B cell (primary cell): ENCODE measurements around the gene FGFRL1. TPM values are rescaled to one million over a fixed set of nuclear protein-coding genes. Genes with fewer than 3 reads are reported as not detected.

Source experiments
- ATAC-seq: fragments of 200-7000 bp; cut with Tn5 transposase; one replicate; pipeline ENCODE4 v1.10.0; 2021; ENCODE audit warnings: low read depth, mild to moderate bottlenecking, moderate number of reproducible peaks, moderate library complexity
- CTCF ChIA-PET: fragments of 350-600 bp; sonication (Branson Sonifier 250); formaldehyde crosslinking; loops from one replicate; lab custom pipeline; 2021; ENCODE audit warnings: antibody characterized with exemption, inconsistent platforms; lab: Charles Lee
- POLR2A ChIA-PET: fragments of 350-600 bp; sonication (Branson Sonifier 250); formaldehyde crosslinking; loops from one replicate; lab custom pipeline; 2021; ENCODE audit warnings: antibody characterized with exemption; lab: Charles Lee
- DNase-seq: peaks from one replicate; pipeline ENCODE4 v3.0.0; 2013
- H2AFZ ChIP-seq: 2 replicates; pipeline ENCODE4 v1.6.1; 2012; ENCODE audit warnings: mild to moderate bottlenecking, low read depth, low read length; ENCODE audit not compliant: insufficient read depth, poor library complexity, severe bottlenecking
- H3K27ac ChIP-seq, 2 donors: 1 replicate in 1 of 2; 2 replicates in 1 of 2; pipeline ENCODE4 v1.5.1; 2012 to 2013; ENCODE audit warnings: low read length in 2 of 2, mild to moderate bottlenecking in 2 of 2, moderate library complexity in 1 of 2
- H3K27me3 ChIP-seq, 4 experiments: fragments of 200-600 bp in 1 of 4; sonication (generic) in 1 of 4; replicated peaks in 1 of 4; 1 replicate in 2 of 4; 2 replicates in 2 of 4; pipeline versions ENCODE4 v1.6.1 to v1.7.0; 2013 to 2016; ENCODE audit warnings: low read length in 3 of 4, mild to moderate bottlenecking in 2 of 4, mixed read lengths in 1 of 4, moderate library complexity in 1 of 4; ENCODE audit not compliant: insufficient read depth in 4 of 4, control insufficient read depth in 3 of 4; ENCODE audit errors: control extremely low read depth in 1 of 4
- H3K36me3 ChIP-seq, 2 experiments: replicated peaks in 1 of 2; 1 replicate in 1 of 2; 2 replicates in 1 of 2; pipeline versions ENCODE4 v1.6.1 to v1.7.1; 2013; ENCODE audit warnings: low read length in 1 of 2; ENCODE audit not compliant: insufficient read depth in 2 of 2, control insufficient read depth in 1 of 2; ENCODE audit errors: control extremely low read depth in 1 of 2, extremely low read depth in 1 of 2
- H3K4me1 ChIP-seq, 2 donors: fragments of 200-600 bp in 1 of 2; sonication (generic) in 1 of 2; 1 replicate in 1 of 2; 2 replicates in 1 of 2; pipeline versions ENCODE4 v1.5.1 to v1.6.1; 2013 to 2017; ENCODE audit warnings: low read length in 2 of 2; ENCODE audit not compliant: control insufficient read depth in 2 of 2, insufficient read depth in 2 of 2
- H3K4me2 ChIP-seq: replicated peaks from 2 replicates; pipeline ENCODE3; 2012; ENCODE audit warnings: mild to moderate bottlenecking, low read depth, low read length; ENCODE audit not compliant: poor library complexity, severe bottlenecking
- H3K4me3 ChIP-seq, 5 experiments: fragments of 200-600 bp in 1 of 5; sonication (generic) in 1 of 5; 1 replicate in 3 of 5; 2 replicates in 2 of 5; pipeline versions ENCODE4 v1.5.1 to v1.7.0; 2011 to 2016; ENCODE audit warnings: low read length in 4 of 5, mild to moderate bottlenecking in 4 of 5, low read depth in 2 of 5, control low read depth in 1 of 5, moderate library complexity in 1 of 5; ENCODE audit not compliant: insufficient read depth in 1 of 5; ENCODE audit errors: control extremely low read depth in 1 of 5, extremely low read depth in 1 of 5
- H3K79me2 ChIP-seq: fragments of 200-600 bp; sonication (generic); one replicate; pipeline ENCODE4 v1.6.0; 2016; ENCODE audit warnings: low read length; ENCODE audit not compliant: control insufficient read depth, insufficient read depth
- H3K9ac ChIP-seq: fragments of 200-600 bp; sonication (generic); 2 replicates; pipeline ENCODE4 v1.6.1; 2017; ENCODE audit warnings: mild to moderate bottlenecking, low read length, moderate library complexity
- H3K9me3 ChIP-seq, 3 donors: one replicate each; pipeline versions ENCODE4 v1.6.1 to v1.7.1; 2013; ENCODE audit warnings: low read length in 2 of 3; ENCODE audit not compliant: control insufficient read depth in 2 of 3, insufficient read depth in 1 of 3; ENCODE audit errors: control extremely low read depth in 1 of 3
- H4K20me1 ChIP-seq: 2 replicates; pipeline ENCODE4 v1.6.0; 2012; ENCODE audit warnings: mild to moderate bottlenecking, low read length; ENCODE audit not compliant: insufficient read depth, control insufficient read depth, poor library complexity, severe bottlenecking
- H3K27ac Mint-ChIP-seq: one replicate; pipeline ENCODE4 v1.8.0; 2021; ENCODE audit warnings: mixed read lengths
- H3K27me3 Mint-ChIP-seq: one replicate; pipeline ENCODE4 v1.8.0; 2021; ENCODE audit warnings: mixed read lengths
- H3K4me1 Mint-ChIP-seq: one replicate; pipeline ENCODE4 v1.8.0; 2021; ENCODE audit warnings: mixed read lengths
- H3K4me3 Mint-ChIP-seq: one replicate; pipeline ENCODE4 v1.8.0; 2021; ENCODE audit warnings: mixed read lengths
- H3K9me3 Mint-ChIP-seq: one replicate; pipeline ENCODE4 v1.8.0; 2022; ENCODE audit warnings: mixed read lengths; ENCODE audit not compliant: insufficient read depth
- CTCF ChIP-seq: fragments of 200-600 bp; IDR thresholded peaks from one replicate; pipeline ENCODE4 v1.8.0; 2022; ENCODE audit warnings: antibody characterized with exemption, mild to moderate bottlenecking
- EZH2 ChIP-seq: IDR thresholded peaks from 2 replicates; pipeline ENCODE4 v1.6.1; 2012; ENCODE audit warnings: borderline replicate concordance, low read depth, mild to moderate bottlenecking, moderate library complexity, low read length; ENCODE audit not compliant: insufficient read depth, poor library complexity, severe bottlenecking
- WGBS: methylation state at CpG from one replicate; pipeline ENCODE4 v1.1.5; 2013; ENCODE audit warnings: missing lambda C conversion rate; ENCODE audit not compliant: insufficient coverage; 5-methylcytosine and 5-hydroxymethylcytosine counted together
- intact Hi-C: fragments of 100-400 bp; cut with micrococcal nuclease; formaldehyde crosslinking; loops from one replicate; pipeline ENCODE4 v1.10.0; 2022
- polyA plus RNA-seq: library from polyadenylated mRNA; depleted of rRNA; stranded (reverse); fragments of >200 nt; gene quantifications from 2 replicates; pipeline ENCODE4 v1.2.3, GENCODE V29; 2012
- total RNA-seq, 2 donors: library from RNA; stranded (reverse); fragments of 120-200 nt in 1 of 2; gene quantifications; 1 replicate in 1 of 2; 2 replicates in 1 of 2; pipeline versions ENCODE4 v1.2.3 to v1.2.4, GENCODE V29; 2013 to 2022

The FGFRL1 gene
- total and polyA plus RNA-seq, 2 donors (not counting 1 experiment from before 2014, with no cell fraction given) = 24.1 to 28.9 TPM

DNA sequence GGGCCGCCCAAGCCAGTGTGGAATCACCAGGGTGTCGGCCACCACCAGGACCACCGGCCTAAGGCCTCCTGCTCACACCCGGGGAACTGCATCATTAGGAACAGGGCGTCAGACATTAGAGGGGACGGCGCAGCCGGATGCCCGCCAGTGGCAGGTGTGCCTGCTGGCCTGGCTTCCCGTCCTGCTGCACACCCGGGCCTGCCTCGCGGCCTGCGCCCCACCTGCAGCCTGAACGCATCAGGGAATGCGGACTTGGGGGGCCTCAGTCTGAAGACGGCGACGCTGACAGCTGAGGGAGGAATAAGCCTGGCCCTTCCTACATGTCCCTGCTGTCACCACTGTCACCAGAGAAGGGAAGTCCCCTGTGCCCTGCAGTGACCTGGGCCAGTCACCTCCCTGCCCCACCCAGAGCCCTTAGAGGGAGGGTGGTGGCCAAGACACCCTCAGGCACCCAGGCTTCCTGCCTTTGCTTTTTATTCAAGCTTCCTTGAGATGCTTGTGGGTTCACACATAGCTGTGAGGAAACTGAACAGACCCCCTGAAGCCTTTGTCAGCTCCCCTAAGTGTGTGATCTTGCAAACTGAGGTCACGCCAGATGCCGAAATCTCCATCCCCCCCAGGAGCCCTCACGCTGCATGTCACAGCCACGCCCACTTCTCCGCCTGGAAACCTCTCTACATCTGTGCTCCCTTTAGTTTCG lies 41.2 kb upstream of the FGFRL1 start:
- peaks cover 65% of the 10 kb centered on the region for H4K20me1 ChIP-seq
- ChIA-PET CTCF (interaction anchor here (1.5 kb wide), 1 partner anchor 228 kb away, joined by 4 read pairs; no protein-coding TSS in a partner anchor), POLR2A (no interaction called here)
- H3K9me3 ChIP-seq = peaks cover 0 to 12% (median 0%) of the 10 kb centered on the region in 3 donors
- peaks cover 0 to 5% of the 10 kb centered on the region in 2 experiments for H3K36me3 ChIP-seq
- no peak overlapping the region for H3K4me2 ChIP-seq
- H2AFZ ChIP-seq = no peak overlapping the region
- WGBS = 96% methylated on average over 21 of the region's 25 CpGs
- intact Hi-C loops = no loop called here
- peaks cover 14 to 29% of the 10 kb centered on the region in 2 donors for H3K4me1 ChIP-seq
- no peak overlapping the region for H3K9ac ChIP-seq
- H3K27me3 ChIP-seq = peaks cover 0 to 6% (median under 1%) of the 10 kb centered on the region in 4 experiments
- no peak for ATAC-seq
- Mint-ChIP-seq H3K9me3 (no peaks in the 10 kb centered on the region), H3K4me3 (peak overlapping the region; percentile 60), H3K27me3 (no peaks in the 10 kb centered on the region), H3K27ac (no peak overlapping the region), H3K4me1 (peaks cover 9% of the 10 kb centered on the region)
- no peak for DNase-seq
- no peak overlapping the region for H3K27ac ChIP-seq
- no peak overlapping the region for H3K4me3 ChIP-seq
- TF ChIP-seq CTCF (no peak), EZH2 (no peak)
- H3K79me2 ChIP-seq = peaks cover 24% of the 10 kb centered on the region

- H3K4me1 Mint-ChIP-seq = peaks cover 9% of the 10 kb centered on the region
- DNase-seq (no peak), ATAC-seq (no peak)
- Histone ChIP-seq H3K36me3 (peaks cover 0 to 3% of the 10 kb centered on the region in 2 experiments), H3K4me2 (no peak overlapping the region), H3K27me3 (peaks cover 0 to 6% (median under 1%) of the 10 kb centered on the region in 4 experiments), H3K9ac (no peak overlapping the region), H2AFZ (no peak overlapping the region), H3K27ac (no peak overlapping the region), H3K4me3 (no peak overlapping the region), H3K4me1 (peaks cover 14 to 29% of the 10 kb centered on the region in 2 donors), H3K79me2 (peaks cover 24% of the 10 kb centered on the region), H4K20me1 (peaks cover 65% of the 10 kb centered on the region), H3K9me3 (peaks cover 0 to 15% (median 0%) of the 10 kb centered on the region in 3 donors)
- CTCF ChIA-PET = interaction anchor here (1.5 kb wide), 1 partner anchor 228 kb away, joined by 4 read pairs; no protein-coding TSS in a partner anchor
- TF ChIP-seq CTCF = no peak
- no peak for TF ChIP-seq EZH2
- no peaks in the 10 kb centered on the region for H3K27me3 Mint-ChIP-seq
- no peak overlapping the region for H3K27ac Mint-ChIP-seq
- 92% methylated on average over 14 of the region's 17 CpGs for WGBS
- intact Hi-C loops = no loop called here
- H3K4me3 Mint-ChIP-seq = peak overlapping the region; percentile 60
- no peaks in the 10 kb centered on the region for H3K9me3 Mint-ChIP-seq
- POLR2A ChIA-PET = no interaction called here
These were observed 40.4 kb upstream of the FGFRL1 start for GRCh38 chr4:970854-971520.
